ENCODE data around the gene TMEM175. TPM values are rescaled to one million over a fixed set of nuclear protein-coding genes. Genes with fewer than 3 reads are reported as not detected.

Gene TMEM175
- total and polyA plus RNA-seq, 2 of the 13 experiments (the other 11 are each of a cell fraction or from before 2014, with no cell fraction given) = 5.1 to 9.9 TPM

DNA sequence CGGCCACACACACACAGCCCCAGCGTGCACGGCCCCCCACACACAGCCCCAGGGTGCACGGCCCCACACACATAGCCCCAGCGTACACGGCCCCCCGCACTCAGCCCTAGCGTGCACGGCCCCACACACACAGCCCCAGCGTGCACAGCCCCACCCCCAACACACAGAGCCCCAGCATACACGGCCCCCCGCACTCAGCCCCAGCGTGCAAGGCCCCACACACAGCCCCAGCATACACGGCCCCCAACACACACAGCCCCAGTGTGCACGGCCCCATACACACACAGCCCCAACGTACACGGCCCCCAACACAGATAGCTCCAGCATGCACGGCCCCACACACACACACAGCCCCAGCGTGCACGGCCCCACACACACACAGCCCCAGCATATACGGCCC, 17.7 kb upstream of the TMEM175 start:
- Histone ChIP-seq H3K9me3 (ENCODE audit: low read length) (no peaks in the 10 kb centered on the region), H3K4me3 (replicated peaks in 1 of 3; ENCODE audit: insufficient read depth in 1 of 3, low read depth in 2 of 3, low read length in 3 of 3) (no peak overlapping the region), H3K4me1 (ENCODE audit: insufficient read depth, low read length) (no peaks in the 10 kb centered on the region), H3K79me2 (ENCODE audit: insufficient read depth, low read length) (peaks cover 43% of the 10 kb centered on the region), H3K9ac (ENCODE audit: insufficient read depth, low read depth, low read length) (no peak overlapping the region), H3K27ac (ENCODE audit: extremely low read length, insufficient read depth, low read length) (no peak overlapping the region), H3K36me3 (replicated peaks in 1 of 2; ENCODE audit: control insufficient read depth in 1 of 2, insufficient read depth in 2 of 2, low read length in 2 of 2) (peaks cover 9 to 23% of the 10 kb centered on the region in 2 experiments; a peak in 4 of 5 replicates), H4K20me1 (ENCODE audit: insufficient read depth, low read length) (no peaks in the 10 kb centered on the region), H3K27me3 (ENCODE audit: control insufficient read depth in 1 of 2, insufficient read depth in 2 of 2, low read length in 2 of 2) (no peaks in the 10 kb centered on the region), H2AFZ (ENCODE audit: low read length) (no peak overlapping the region), H3K4me2 (ENCODE audit: low read depth, low read length) (no peak overlapping the region)
- in situ Hi-C loops (cut with HindIII; ENCODE audit: extremely low pct_ligation_motif_present, low pct_unique_long_range_greater_than_20kb) (no loop called here), intact Hi-C loops (cut with micrococcal nuclease; ENCODE audit: unreplicated experiment) (no loop called here)
- ChIA-PET CTCF (ENCODE audit: low intra/inter-chr PET ratio, low total read pairs) (no interaction called here), POLR2A (no interaction called here)
- WGBS (ENCODE audit: low lambda C conversion rate) = 100% methylated on average over 5 of the region's 21 CpGs
- ATAC-seq (no peak), DNase-seq (ENCODE audit: low spot score) (no peak), FAIRE-seq (no peak)
- TF ChIP-seq NFKBIZ (CRISPR knock-in tag; IDR thresholded peaks at IDR 0.05) = no peak
- TF ChIP-seq SRY (CRISPR knock-in tag; IDR thresholded peaks at IDR 0.05) = no peak
- TF ChIP-seq ZNF615 (CRISPR knock-in tag; IDR thresholded peaks at IDR 0.05; ENCODE audit: borderline replicate concordance) = no peak
- TF ChIP-seq ZNF605 (CRISPR knock-in tag; IDR thresholded peaks at IDR 0.05) = no peak
- TF ChIP-seq, protein P1, sequence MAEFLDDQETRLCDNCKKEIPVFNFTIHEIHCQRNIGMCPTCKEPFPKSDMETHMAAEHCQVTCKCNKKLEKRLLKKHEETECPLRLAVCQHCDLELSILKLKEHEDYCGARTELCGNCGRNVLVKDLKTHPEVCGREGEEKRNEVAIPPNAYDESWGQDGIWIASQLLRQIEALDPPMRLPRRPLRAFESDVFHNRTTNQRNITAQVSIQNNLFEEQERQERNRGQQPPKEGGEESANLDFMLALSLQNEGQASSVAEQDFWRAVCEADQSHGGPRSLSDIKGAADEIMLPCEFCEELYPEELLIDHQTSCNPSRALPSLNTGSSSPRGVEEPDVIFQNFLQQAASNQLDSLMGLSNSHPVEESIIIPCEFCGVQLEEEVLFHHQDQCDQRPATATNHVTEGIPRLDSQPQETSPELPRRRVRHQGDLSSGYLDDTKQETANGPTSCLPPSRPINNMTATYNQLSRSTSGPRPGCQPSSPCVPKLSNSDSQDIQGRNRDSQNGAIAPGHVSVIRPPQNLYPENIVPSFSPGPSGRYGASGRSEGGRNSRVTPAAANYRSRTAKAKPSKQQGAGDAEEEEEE (CRISPR knock-in tag; IDR thresholded peaks at IDR 0.05; ENCODE audit: borderline replicate concordance) = no peak
- TF ChIP-seq DPF2 (CRISPR knock-in tag; IDR thresholded peaks at IDR 0.05; ENCODE audit: borderline replicate concordance, low read depth) = no peak
- TF ChIP-seq THAP11 (CRISPR knock-in tag; IDR thresholded peaks at IDR 0.05) = no peak
- TF ChIP-seq NFRKB (IDR thresholded peaks at IDR 0.05) = no peak
- TF ChIP-seq, protein P2, sequence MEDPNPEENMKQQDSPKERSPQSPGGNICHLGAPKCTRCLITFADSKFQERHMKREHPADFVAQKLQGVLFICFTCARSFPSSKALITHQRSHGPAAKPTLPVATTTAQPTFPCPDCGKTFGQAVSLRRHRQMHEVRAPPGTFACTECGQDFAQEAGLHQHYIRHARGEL (CRISPR knock-in tag; IDR thresholded peaks at IDR 0.05) = no peak
- TF ChIP-seq, protein P3, sequence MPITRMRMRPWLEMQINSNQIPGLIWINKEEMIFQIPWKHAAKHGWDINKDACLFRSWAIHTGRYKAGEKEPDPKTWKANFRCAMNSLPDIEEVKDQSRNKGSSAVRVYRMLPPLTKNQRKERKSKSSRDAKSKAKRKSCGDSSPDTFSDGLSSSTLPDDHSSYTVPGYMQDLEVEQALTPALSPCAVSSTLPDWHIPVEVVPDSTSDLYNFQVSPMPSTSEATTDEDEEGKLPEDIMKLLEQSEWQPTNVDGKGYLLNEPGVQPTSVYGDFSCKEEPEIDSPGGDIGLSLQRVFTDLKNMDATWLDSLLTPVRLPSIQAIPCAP (CRISPR knock-in tag; IDR thresholded peaks at IDR 0.05; ENCODE audit: low read depth) = no peak
- no TSS peak for BruUV-seq (replicated peaks)

Measured in HepG2 (cell line).